ENCODE results near the gene WNK3. TPM values are rescaled to one million over a fixed set of nuclear protein-coding genes. Genes with fewer than 3 reads are reported as not detected.

WNK3 gene
- total RNA-seq, 2 experiments from 2014 or later: 0.19 to 0.46 TPM

- H3K36me3 Mint-ChIP-seq: peaks cover 12% of the 10 kb centered on the region
- H3K4me1 Mint-ChIP-seq (ENCODE audit: low read depth): peaks cover 56% of the 10 kb centered on the region
- CTCF ChIA-PET: no interaction called here
- POLR2A ChIA-PET: no interaction called here
- peak overlapping the region; percentile 78 for H3K4me3 Mint-ChIP-seq
- no peak overlapping the region for H3K27ac Mint-ChIP-seq
- H3K27me3 Mint-ChIP-seq: no peaks in the 10 kb centered on the region
- no peak for DNase-seq
- intact Hi-C loops (cut with micrococcal nuclease): loop anchor here (5.0 to 10.0 kb wide), 3 partner anchors 354 to 984 kb away; partner anchors contain the start of genes APEX2 and GNL3L
- H3K9me3 Mint-ChIP-seq: no peaks in the 10 kb centered on the region
These were observed 177.4 kb downstream of the WNK3 start for GRCh38 chrX:54180403-54180802.

- Mint-ChIP-seq H3K9me3 (no peaks in the 10 kb centered on the region), H3K36me3 (peaks cover 24% of the 10 kb centered on the region), H3K4me1 (ENCODE audit: low read depth) (peaks cover 53% of the 10 kb centered on the region), H3K27me3 (no peaks in the 10 kb centered on the region), H3K4me3 (no peak overlapping the region), H3K27ac (peak overlapping the region; percentile 57)
- ChIA-PET POLR2A (interaction anchor here (1.3 kb wide), 1 partner anchor 135 kb away, joined by 4 read pairs; no protein-coding TSS in a partner anchor), CTCF (no interaction called here)
- intact Hi-C loops (cut with micrococcal nuclease): no loop called here
- no peak for DNase-seq
These were observed 179.5 kb downstream of the WNK3 start for GRCh38 chrX:54178100-54178940.

GRCh38 chrX:54177306-54177705 is 180.5 kb downstream of the WNK3 start:
- Mint-ChIP-seq H3K36me3 (peaks cover 25% of the 10 kb centered on the region), H3K4me1 (ENCODE audit: low read depth) (peaks cover 53% of the 10 kb centered on the region), H3K27ac (peak overlapping the region; percentile 57), H3K4me3 (no peak overlapping the region), H3K9me3 (no peaks in the 10 kb centered on the region), H3K27me3 (no peaks in the 10 kb centered on the region)
- intact Hi-C loops (cut with micrococcal nuclease): no loop called here
- no peak for DNase-seq
- ChIA-PET POLR2A (interaction anchor here (0.6 to 1.3 kb wide), 2 partner anchors 134 to 353 kb away, joined by 3 to 4 read pairs; partner anchors contain the start of gene GNL3L), CTCF (no interaction called here)

DNA sequence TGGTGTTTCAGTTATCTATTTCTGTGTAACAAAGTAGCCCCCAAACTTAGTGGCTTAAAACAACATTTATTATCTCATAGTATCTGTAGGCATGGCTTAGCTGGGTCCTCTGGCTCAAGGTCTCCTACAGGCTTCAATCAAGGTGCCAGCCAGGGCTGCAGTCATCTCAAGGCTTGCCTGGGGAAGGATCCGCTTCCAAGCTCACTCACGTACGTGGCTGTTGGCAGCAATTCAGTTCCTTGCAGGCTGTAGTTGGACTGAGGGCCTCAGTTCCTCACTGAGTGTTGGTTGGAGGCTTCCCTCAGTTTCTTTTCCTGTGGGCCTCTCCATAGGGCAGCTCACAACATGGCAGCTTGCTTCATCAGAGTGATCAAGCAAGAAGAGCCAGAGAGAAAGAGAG is 184.1 kb downstream of the WNK3 start:
- peaks cover 20% of the 10 kb centered on the region for H3K36me3 Mint-ChIP-seq
- intact Hi-C loops (cut with micrococcal nuclease): no loop called here
- peaks cover 23% of the 10 kb centered on the region for H3K4me1 Mint-ChIP-seq (ENCODE audit: low read depth)
- H3K9me3 Mint-ChIP-seq: no peaks in the 10 kb centered on the region
- no peak overlapping the region for H3K27ac Mint-ChIP-seq
- no peaks in the 10 kb centered on the region for H3K27me3 Mint-ChIP-seq
- no peak overlapping the region for H3K4me3 Mint-ChIP-seq
- DNase-seq: no peak
- CTCF ChIA-PET: no interaction called here
- POLR2A ChIA-PET: no interaction called here

DNA sequence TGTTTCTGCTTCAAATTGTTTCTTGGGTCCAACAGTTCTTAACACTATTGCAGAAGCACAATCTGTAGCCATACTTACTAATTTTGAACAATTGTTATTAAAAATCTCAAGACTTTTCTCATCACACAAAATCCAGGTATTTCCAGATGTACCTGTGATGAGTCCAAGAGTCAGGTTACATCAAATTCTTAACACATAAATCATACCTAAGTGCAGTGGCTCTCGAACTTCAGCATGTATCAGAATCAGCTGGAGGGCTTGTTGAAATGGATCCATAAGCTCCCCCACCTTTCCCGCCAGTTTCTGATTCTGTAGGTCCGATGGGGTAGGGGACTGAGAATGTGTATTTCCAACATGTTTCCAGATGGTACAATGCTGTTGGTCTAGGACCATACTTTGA is 185.4 kb downstream of the WNK3 start:
- CTCF ChIA-PET: no interaction called here
- H3K27ac Mint-ChIP-seq: no peak overlapping the region
- no peaks in the 10 kb centered on the region for H3K9me3 Mint-ChIP-seq
- DNase-seq: no peak
- H3K4me1 Mint-ChIP-seq (ENCODE audit: low read depth): peaks cover 11% of the 10 kb centered on the region
- POLR2A ChIA-PET: no interaction called here
- intact Hi-C loops (cut with micrococcal nuclease): no loop called here
- no peaks in the 10 kb centered on the region for H3K27me3 Mint-ChIP-seq
- H3K36me3 Mint-ChIP-seq: peaks cover 20% of the 10 kb centered on the region
- no peak overlapping the region for H3K4me3 Mint-ChIP-seq

GRCh38 chrX:54171527-54172250 is 186.2 kb downstream of the WNK3 start:
- Mint-ChIP-seq H3K9me3 (no peaks in the 10 kb centered on the region), H3K4me3 (no peak overlapping the region), H3K27me3 (no peaks in the 10 kb centered on the region), H3K27ac (no peak overlapping the region), H3K4me1 (ENCODE audit: low read depth) (peaks cover 4% of the 10 kb centered on the region), H3K36me3 (peaks cover 14% of the 10 kb centered on the region)
- CTCF ChIA-PET: no interaction called here
- intact Hi-C loops (cut with micrococcal nuclease): no loop called here
- POLR2A ChIA-PET: interaction anchor here (0.6 kb wide), 1 partner anchor 13 kb away, joined by 4 read pairs; no protein-coding TSS in a partner anchor
- no peak for DNase-seq

DNA sequence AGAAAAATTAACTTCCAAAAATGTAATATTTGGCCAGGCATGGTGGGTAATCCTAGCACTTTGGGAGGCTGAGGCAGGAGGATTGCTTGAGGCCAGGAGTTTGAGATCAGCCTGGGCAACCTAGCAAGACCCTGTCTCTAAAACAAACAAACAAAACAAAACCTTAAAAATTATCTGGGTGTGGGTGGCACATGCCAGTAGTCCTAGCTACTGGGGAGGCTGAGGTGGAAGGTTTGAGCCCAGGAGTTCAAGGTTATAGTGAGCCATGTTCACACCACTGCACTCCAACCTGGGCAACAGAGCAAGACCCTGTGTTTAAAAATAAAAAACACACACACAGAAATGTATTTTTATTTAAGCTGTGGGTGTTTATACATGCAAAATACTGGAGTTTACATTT is 186.8 kb downstream of the WNK3 start:
- no peak overlapping the region for H3K27ac Mint-ChIP-seq
- H3K4me3 Mint-ChIP-seq: no peak overlapping the region
- intact Hi-C loops (cut with micrococcal nuclease): no loop called here
- peaks cover 13% of the 10 kb centered on the region for H3K36me3 Mint-ChIP-seq
- peaks cover 2% of the 10 kb centered on the region for H3K4me1 Mint-ChIP-seq (ENCODE audit: low read depth)
- H3K9me3 Mint-ChIP-seq: no peaks in the 10 kb centered on the region
- ChIA-PET CTCF (no interaction called here), POLR2A (interaction anchor here (0.6 kb wide), 1 partner anchor 13 kb away, joined by 4 read pairs; no protein-coding TSS in a partner anchor)
- DNase-seq: no peak
- H3K27me3 Mint-ChIP-seq: no peaks in the 10 kb centered on the region

DNA sequence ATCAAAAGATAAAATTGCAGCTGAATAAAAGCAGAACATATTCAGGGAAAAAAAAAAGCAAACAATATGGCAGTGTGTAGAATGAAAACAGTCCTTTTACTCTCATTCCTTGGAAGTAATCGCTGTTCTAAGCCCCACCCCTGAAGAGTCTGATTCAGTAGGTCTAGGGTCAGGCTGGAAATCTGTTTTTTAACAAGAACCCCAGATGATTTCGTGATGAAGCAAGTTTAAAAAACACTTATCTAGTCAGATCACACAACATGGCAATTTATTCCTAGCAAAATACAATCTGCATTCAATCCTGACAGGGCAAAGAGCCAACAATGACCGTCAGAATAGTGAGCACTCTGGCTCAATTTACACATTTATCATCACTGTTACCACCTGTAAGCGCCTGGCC is 190.9 kb downstream of the WNK3 start:
- H3K27me3 Mint-ChIP-seq: no peaks in the 10 kb centered on the region
- no peak for DNase-seq
- peaks cover 2% of the 10 kb centered on the region for H3K4me1 Mint-ChIP-seq (ENCODE audit: low read depth)

DNA sequence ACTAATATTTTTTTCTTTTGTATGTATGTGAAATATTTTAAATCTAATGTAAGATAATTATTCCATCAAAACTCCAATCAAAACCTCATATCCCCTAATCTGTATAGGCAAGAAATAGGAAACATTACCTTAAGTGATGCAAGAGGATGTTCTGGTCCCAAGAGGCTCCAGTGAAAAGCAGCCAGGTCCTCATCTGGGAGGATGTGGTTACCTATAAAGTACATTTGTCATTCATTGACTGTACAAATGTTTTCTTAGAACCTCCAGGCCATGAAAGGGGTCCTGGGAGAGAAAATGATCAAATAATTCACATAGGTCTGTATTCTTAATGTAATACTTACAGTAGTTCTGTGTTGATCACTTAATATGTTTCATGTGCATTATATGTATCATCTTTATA is 200.3 kb downstream of the WNK3 start:
- H3K27ac Mint-ChIP-seq: no peak overlapping the region
- intact Hi-C loops (cut with micrococcal nuclease): no loop called here
- ChIA-PET POLR2A (no interaction called here), CTCF (no interaction called here)
- H3K36me3 Mint-ChIP-seq: peaks cover 6% of the 10 kb centered on the region
- DNase-seq: no peak
- no peaks in the 10 kb centered on the region for H3K27me3 Mint-ChIP-seq
- H3K9me3 Mint-ChIP-seq: no peaks in the 10 kb centered on the region
- no peaks in the 10 kb centered on the region for H3K4me1 Mint-ChIP-seq (ENCODE audit: low read depth)
- H3K4me3 Mint-ChIP-seq: no peak overlapping the region

More for the DNA sequence above, 190.9 kb downstream of the WNK3 start:
- POLR2A ChIA-PET: no interaction called here
- Mint-ChIP-seq H3K27ac (no peak overlapping the region), H3K4me3 (no peak overlapping the region), H3K36me3 (no peaks in the 10 kb centered on the region), H3K9me3 (no peaks in the 10 kb centered on the region)
- intact Hi-C loops (cut with micrococcal nuclease): no loop called here
- CTCF ChIA-PET: no interaction called here

Other genes starting within 250 kb of the WNK3 start
- gene FAM120C, start 174.8 kb downstream of the WNK3 start, total RNA-seq: 1 to 10 TPM; 4.5 to 6.1 TPM
- 10 to 100 TPM; 24.1 to 25.4 TPM for gene TSR2, start 82.4 kb upstream of the WNK3 start, total RNA-seq
- gene FGD1, start 138.2 kb upstream of the WNK3 start, total RNA-seq: under 1 TPM; 0.15 to 0.26 TPM
- gene GNL3L, start 172.2 kb upstream of the WNK3 start, total RNA-seq: 10 to 100 TPM; 45.8 to 45.9 TPM